ENCODE data around the gene TMEM87B. TPM values are rescaled to one million over a fixed set of nuclear protein-coding genes. Genes with fewer than 3 reads are reported as not detected.
A peak's percentile ranks its signal among the peaks of the same experiment; 100 is the strongest.
"Not testable (repeated sequence)": the region's sequence is repeated elsewhere in the genome, so short reads cannot be mapped to it uniquely, and the experiment has no call there.

TMEM87B gene
- total RNA-seq, 4 donors from 2014 or later, result 12.5 to 25.4 (median 22.8) TPM

DNA sequence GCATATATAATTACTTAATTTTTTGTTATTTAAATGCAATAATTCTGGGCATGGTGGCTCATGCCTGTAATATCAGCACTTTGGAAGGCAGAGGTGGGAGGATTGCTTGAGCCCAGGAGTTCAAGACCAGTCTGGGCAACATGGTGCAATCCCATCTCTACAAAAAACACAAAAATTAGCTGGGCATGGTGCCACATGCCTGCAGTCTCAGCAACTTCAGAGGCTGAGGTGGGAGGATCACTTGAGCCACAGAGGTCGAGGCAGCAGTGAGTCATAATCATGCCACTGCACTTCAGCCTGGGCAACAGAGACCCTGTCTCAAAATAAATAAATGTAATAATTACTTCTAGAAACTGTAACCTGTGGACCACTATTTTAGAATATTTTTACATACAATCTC is 21.5 kb upstream of the TMEM87B start:
- H3K27ac ChIP-seq, result no peak overlapping the region
- 31 to 46% methylated on average over 1 of the region's 1 CpG for WGBS, 2 donors (ENCODE audit: low coverage in 1 of 2)

GRCh38 chr2:112034924-112035323 is 20.1 kb upstream of the TMEM87B start:
- Histone ChIP-seq H3K27ac (no peak overlapping the region), H3K27me3 (no peaks in the 10 kb centered on the region), H3K36me3 (no peaks in the 10 kb centered on the region), H3K4me3 (no peak overlapping the region), H3K4me1 (peaks cover 0 to 19% (median 0%) of the 10 kb centered on the region in 3 donors), H3K9me3 (no peaks in the 10 kb centered on the region)
- no peak for ATAC-seq
- no peak for TF ChIP-seq POLR2AphosphoS5 (IDR thresholded peaks at IDR 0.05)
- TF ChIP-seq, protein P1, sequence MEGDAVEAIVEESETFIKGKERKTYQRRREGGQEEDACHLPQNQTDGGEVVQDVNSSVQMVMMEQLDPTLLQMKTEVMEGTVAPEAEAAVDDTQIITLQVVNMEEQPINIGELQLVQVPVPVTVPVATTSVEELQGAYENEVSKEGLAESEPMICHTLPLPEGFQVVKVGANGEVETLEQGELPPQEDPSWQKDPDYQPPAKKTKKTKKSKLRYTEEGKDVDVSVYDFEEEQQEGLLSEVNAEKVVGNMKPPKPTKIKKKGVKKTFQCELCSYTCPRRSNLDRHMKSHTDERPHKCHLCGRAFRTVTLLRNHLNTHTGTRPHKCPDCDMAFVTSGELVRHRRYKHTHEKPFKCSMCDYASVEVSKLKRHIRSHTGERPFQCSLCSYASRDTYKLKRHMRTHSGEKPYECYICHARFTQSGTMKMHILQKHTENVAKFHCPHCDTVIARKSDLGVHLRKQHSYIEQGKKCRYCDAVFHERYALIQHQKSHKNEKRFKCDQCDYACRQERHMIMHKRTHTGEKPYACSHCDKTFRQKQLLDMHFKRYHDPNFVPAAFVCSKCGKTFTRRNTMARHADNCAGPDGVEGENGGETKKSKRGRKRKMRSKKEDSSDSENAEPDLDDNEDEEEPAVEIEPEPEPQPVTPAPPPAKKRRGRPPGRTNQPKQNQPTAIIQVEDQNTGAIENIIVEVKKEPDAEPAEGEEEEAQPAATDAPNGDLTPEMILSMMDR (IDR thresholded peaks at IDR 0.05), result no peak
- no peak for TF ChIP-seq POLR2A (IDR thresholded peaks at IDR 0.05)
- no peak for TF ChIP-seq EP300 (IDR thresholded peaks at IDR 0.05)
- WGBS, 2 donors (ENCODE audit: low coverage in 1 of 2), result 72 to 94% methylated on average over 3 of the region's 3 CpGs

More for the DNA sequence above, 21.5 kb upstream of the TMEM87B start:
- no peaks in the 10 kb centered on the region for H3K9me3 ChIP-seq
- peak; percentile 23 for ATAC-seq
- H3K4me3 ChIP-seq, result no peak overlapping the region
- H3K4me1 ChIP-seq, result peaks cover 0 to 19% (median 0%) of the 10 kb centered on the region in 3 donors
- no peak for TF ChIP-seq EP300 (IDR thresholded peaks at IDR 0.05)
- TF ChIP-seq, protein P1 (IDR thresholded peaks at IDR 0.05), result no peak
- TF ChIP-seq POLR2AphosphoS5 (IDR thresholded peaks at IDR 0.05), result no peak
- TF ChIP-seq POLR2A (IDR thresholded peaks at IDR 0.05), result no peak
- H3K27me3 ChIP-seq, result no peaks in the 10 kb centered on the region
- peaks cover 0 to under 1% of the 10 kb centered on the region in 2 donors for H3K36me3 ChIP-seq

GRCh38 chr2:112035786-112036185 is 19.3 kb upstream of the TMEM87B start:
- Histone ChIP-seq H3K27ac (no peak overlapping the region), H3K4me1 (peaks cover 0 to 19% (median 0%) of the 10 kb centered on the region in 3 donors), H3K4me3 (no peak overlapping the region), H3K36me3 (no peaks in the 10 kb centered on the region), H3K27me3 (no peaks in the 10 kb centered on the region), H3K9me3 (no peaks in the 10 kb centered on the region)
- WGBS, 2 donors (ENCODE audit: low coverage in 1 of 2), result 94 to 100% methylated on average over 1 of the region's 1 CpG
- no peak for TF ChIP-seq POLR2AphosphoS5 (IDR thresholded peaks at IDR 0.05)
- no peak for TF ChIP-seq POLR2A (IDR thresholded peaks at IDR 0.05)
- TF ChIP-seq EP300 (IDR thresholded peaks at IDR 0.05), result no peak
- no peak for ATAC-seq

GRCh38 chr2:112039556-112039955 is 15.5 kb upstream of the TMEM87B start:
- not testable (repeated sequence) for H3K9me3 ChIP-seq, H3K4me3 ChIP-seq, H3K36me3 ChIP-seq, H3K4me1 ChIP-seq, H3K27ac ChIP-seq, H3K27me3 ChIP-seq, ATAC-seq
- WGBS, 2 donors (ENCODE audit: low coverage in 1 of 2), result 89 to 100% methylated on average over 1 to 2 of the region's 12 CpGs

- H3K4me1 ChIP-seq, H3K36me3 ChIP-seq, H3K27me3 ChIP-seq, H3K27ac ChIP-seq, H3K9me3 ChIP-seq, H3K4me3 ChIP-seq, ATAC-seq: not testable (repeated sequence)
- WGBS, 2 donors (ENCODE audit: low coverage in 1 of 2), result 83 to 100% methylated on average over 1 of the region's 2 CpGs
These were observed 15.0 kb upstream of the TMEM87B start for GRCh38 chr2:112040066-112040465.

DNA sequence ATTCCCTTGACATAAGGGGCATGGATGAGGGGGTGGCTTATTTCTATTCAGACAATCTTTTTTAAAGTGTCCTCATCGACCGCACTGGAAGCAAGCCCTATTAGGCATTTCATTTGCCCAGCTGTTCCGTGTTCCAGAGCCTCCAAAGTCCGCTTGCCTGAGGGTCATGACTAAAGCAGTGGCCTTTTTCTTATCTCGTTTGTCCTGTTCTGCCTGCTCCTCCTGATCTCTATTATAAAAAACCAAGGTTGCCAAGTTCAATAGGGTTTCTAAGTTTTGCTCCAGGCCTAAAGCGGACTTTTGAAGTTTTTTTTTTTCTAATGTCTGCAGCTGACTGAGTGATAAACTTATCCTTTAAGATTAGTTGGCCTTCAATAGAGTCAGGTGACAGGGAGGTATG is 13.6 kb upstream of the TMEM87B start:
- 79 to 100% methylated on average over 1 to 6 of the region's 6 CpGs for WGBS, 2 donors (ENCODE audit: low coverage in 1 of 2)
- not testable (repeated sequence) for H3K9me3 ChIP-seq, H3K4me1 ChIP-seq, H3K27ac ChIP-seq, H3K36me3 ChIP-seq, H3K27me3 ChIP-seq, H3K4me3 ChIP-seq, ATAC-seq

GRCh38 chr2:112045446-112046014 is 9.5 kb upstream of the TMEM87B start:
- Histone ChIP-seq H3K36me3 (no peaks in the 10 kb centered on the region), H3K4me3 (no peak overlapping the region), H3K27me3 (no peaks in the 10 kb centered on the region), H3K27ac (no peak overlapping the region), H3K9me3 (peaks cover 0 to 10% (median 0%) of the 10 kb centered on the region in 3 donors), H3K4me1 (peaks cover 0 to 17% (median 0%) of the 10 kb centered on the region in 3 donors)
- no peak for ATAC-seq
- no peak for TF ChIP-seq POLR2A (IDR thresholded peaks at IDR 0.05)
- TF ChIP-seq EP300 (IDR thresholded peaks at IDR 0.05), result no peak
- no peak for TF ChIP-seq POLR2AphosphoS5 (IDR thresholded peaks at IDR 0.05)
- TF ChIP-seq, protein P1 (IDR thresholded peaks at IDR 0.05), result no peak
